ENCODE measurements around the gene PRR5L.
A peak's percentile ranks its signal among the peaks of the same experiment; 100 is the strongest.

The PRR5L gene

GRCh38 chr11:36342327-36342726 is 46.2 kb downstream of the PRR5L start:
- H3K4me1 Mint-ChIP-seq = no peaks in the 10 kb centered on the region
- no peaks in the 10 kb centered on the region for H3K36me3 Mint-ChIP-seq (ENCODE audit: insufficient read depth)
- ATAC-seq (replicated peaks; ENCODE audit: extremely low read depth, poor library complexity, severe bottlenecking) (no peak), DNase-seq (ENCODE audit: low spot score in 2 of 2) (no peak)
- H3K9me3 Mint-ChIP-seq = no peaks in the 10 kb centered on the region
- peaks cover 31% of the 10 kb centered on the region for H3K27me3 Mint-ChIP-seq
- no peak overlapping the region for H3K4me3 Mint-ChIP-seq
- no peak overlapping the region for H3K27ac Mint-ChIP-seq (ENCODE audit: low read depth)

- ATAC-seq (replicated peaks; ENCODE audit: extremely low read depth, poor library complexity, severe bottlenecking) = no peak
Observed at GRCh38 chr11:36343436-36343835, 47.3 kb downstream of the PRR5L start.

GRCh38 chr11:36345084-36345511 is 49.0 kb downstream of the PRR5L start:
- no peak for ATAC-seq (replicated peaks; ENCODE audit: extremely low read depth, poor library complexity, severe bottlenecking)

More at GRCh38 chr11:36343436-36343835, 47.3 kb downstream of the PRR5L start:
- Mint-ChIP-seq H3K4me1 (no peaks in the 10 kb centered on the region), H3K27me3 (peaks cover 31% of the 10 kb centered on the region), H3K36me3 (ENCODE audit: insufficient read depth) (no peaks in the 10 kb centered on the region), H3K27ac (ENCODE audit: low read depth) (no peak overlapping the region), H3K9me3 (no peaks in the 10 kb centered on the region), H3K4me3 (no peak overlapping the region)
- no peak for DNase-seq (ENCODE audit: low spot score in 2 of 2)

GRCh38 chr11:36345535-36346141 is 49.5 kb downstream of the PRR5L start:
- no peaks in the 10 kb centered on the region for H3K9me3 Mint-ChIP-seq
- ATAC-seq (replicated peaks; ENCODE audit: extremely low read depth, poor library complexity, severe bottlenecking) (no peak), DNase-seq (ENCODE audit: low spot score in 2 of 2) (no peak)
- no peak overlapping the region for H3K4me3 Mint-ChIP-seq
- H3K27me3 Mint-ChIP-seq = peaks cover 24% of the 10 kb centered on the region
- no peak overlapping the region for H3K27ac Mint-ChIP-seq (ENCODE audit: low read depth)
- peaks cover 11% of the 10 kb centered on the region for H3K4me1 Mint-ChIP-seq
- no peaks in the 10 kb centered on the region for H3K36me3 Mint-ChIP-seq (ENCODE audit: insufficient read depth)

More at GRCh38 chr11:36345084-36345511, 49.0 kb downstream of the PRR5L start:
- Mint-ChIP-seq H3K4me3 (no peak overlapping the region), H3K27me3 (peaks cover 26% of the 10 kb centered on the region), H3K27ac (ENCODE audit: low read depth) (no peak overlapping the region), H3K36me3 (ENCODE audit: insufficient read depth) (no peaks in the 10 kb centered on the region), H3K9me3 (no peaks in the 10 kb centered on the region), H3K4me1 (peaks cover 7% of the 10 kb centered on the region)
- no peak for DNase-seq (ENCODE audit: low spot score in 2 of 2)

- H3K36me3 Mint-ChIP-seq (ENCODE audit: insufficient read depth) = no peaks in the 10 kb centered on the region
- ATAC-seq (replicated peaks; ENCODE audit: extremely low read depth, poor library complexity, severe bottlenecking) = no peak
Observed at GRCh38 chr11:36346562-36347383, 50.7 kb downstream of the PRR5L start.

GRCh38 chr11:36347384-36347906 is 51.4 kb downstream of the PRR5L start:
- Mint-ChIP-seq H3K4me3 (no peak overlapping the region), H3K36me3 (ENCODE audit: insufficient read depth) (peaks cover 1% of the 10 kb centered on the region), H3K4me1 (peaks cover 17% of the 10 kb centered on the region), H3K9me3 (no peaks in the 10 kb centered on the region), H3K27me3 (peaks cover 11% of the 10 kb centered on the region), H3K27ac (ENCODE audit: low read depth) (no peak overlapping the region)
- ATAC-seq (replicated peaks; ENCODE audit: extremely low read depth, poor library complexity, severe bottlenecking) (no peak), DNase-seq (ENCODE audit: low spot score in 2 of 2) (no peak)

More at GRCh38 chr11:36346562-36347383, 50.7 kb downstream of the PRR5L start:
- H3K4me1 Mint-ChIP-seq = peaks cover 11% of the 10 kb centered on the region
- peaks cover 17% of the 10 kb centered on the region for H3K27me3 Mint-ChIP-seq
- no peaks in the 10 kb centered on the region for H3K9me3 Mint-ChIP-seq
- DNase-seq (ENCODE audit: low spot score in 2 of 2) = no peak
- no peak overlapping the region for H3K27ac Mint-ChIP-seq (ENCODE audit: low read depth)
- no peak overlapping the region for H3K4me3 Mint-ChIP-seq

GRCh38 chr11:36349351-36350136 is 53.5 kb downstream of the PRR5L start:
- Mint-ChIP-seq H3K4me3 (no peak overlapping the region), H3K9me3 (no peaks in the 10 kb centered on the region), H3K27me3 (peaks cover 9% of the 10 kb centered on the region), H3K4me1 (peaks cover 38% of the 10 kb centered on the region), H3K36me3 (ENCODE audit: insufficient read depth) (peaks cover 8% of the 10 kb centered on the region), H3K27ac (ENCODE audit: low read depth) (no peak overlapping the region)
- DNase-seq (ENCODE audit: low spot score in 2 of 2) (no peak), ATAC-seq (replicated peaks; ENCODE audit: extremely low read depth, poor library complexity, severe bottlenecking) (no peak)

- Mint-ChIP-seq H3K4me3 (no peak overlapping the region), H3K9me3 (no peaks in the 10 kb centered on the region), H3K27me3 (peaks cover 3% of the 10 kb centered on the region), H3K27ac (ENCODE audit: low read depth) (no peak overlapping the region), H3K36me3 (ENCODE audit: insufficient read depth) (peaks cover 8% of the 10 kb centered on the region), H3K4me1 (peaks cover 44% of the 10 kb centered on the region)
- DNase-seq (ENCODE audit: low spot score in 2 of 2) = no peak
- ATAC-seq (replicated peaks; ENCODE audit: extremely low read depth, poor library complexity, severe bottlenecking) = no peak
Observed at GRCh38 chr11:36350137-36350513, 54.0 kb downstream of the PRR5L start.

GRCh38 chr11:36352922-36353321 is 56.8 kb downstream of the PRR5L start:
- H3K4me1 Mint-ChIP-seq = peaks cover 59% of the 10 kb centered on the region
- no peaks in the 10 kb centered on the region for H3K9me3 Mint-ChIP-seq
- H3K27me3 Mint-ChIP-seq = no peaks in the 10 kb centered on the region
- peak overlapping the region; percentile 41 for H3K4me3 Mint-ChIP-seq
- ATAC-seq (replicated peaks; ENCODE audit: extremely low read depth, poor library complexity, severe bottlenecking) (peak; percentile 96), DNase-seq (ENCODE audit: low spot score in 2 of 2) (peak; percentile 41 to 85)
- H3K27ac Mint-ChIP-seq (ENCODE audit: low read depth) = peak overlapping the region; percentile 93
- H3K36me3 Mint-ChIP-seq (ENCODE audit: insufficient read depth) = peaks cover 8% of the 10 kb centered on the region

GRCh38 chr11:36354221-36355003 is 58.3 kb downstream of the PRR5L start:
- DNase-seq (ENCODE audit: low spot score in 2 of 2) (no peak), ATAC-seq (replicated peaks; ENCODE audit: extremely low read depth, poor library complexity, severe bottlenecking) (no peak)
- H3K9me3 Mint-ChIP-seq = no peaks in the 10 kb centered on the region
- H3K36me3 Mint-ChIP-seq (ENCODE audit: insufficient read depth) = peaks cover 8% of the 10 kb centered on the region
- no peaks in the 10 kb centered on the region for H3K27me3 Mint-ChIP-seq
- no peak overlapping the region for H3K4me3 Mint-ChIP-seq
- H3K4me1 Mint-ChIP-seq = peaks cover 74% of the 10 kb centered on the region
- peak overlapping the region; percentile 93 for H3K27ac Mint-ChIP-seq (ENCODE audit: low read depth)

- H3K9me3 Mint-ChIP-seq = no peaks in the 10 kb centered on the region
- H3K4me3 Mint-ChIP-seq = no peak overlapping the region
- no peaks in the 10 kb centered on the region for H3K27me3 Mint-ChIP-seq
- DNase-seq (ENCODE audit: low spot score in 2 of 2) (no peak), ATAC-seq (replicated peaks; ENCODE audit: extremely low read depth, poor library complexity, severe bottlenecking) (no peak)
- H3K36me3 Mint-ChIP-seq (ENCODE audit: insufficient read depth) = peaks cover 8% of the 10 kb centered on the region
- peak overlapping the region; percentile 76 for H3K27ac Mint-ChIP-seq (ENCODE audit: low read depth)
- H3K4me1 Mint-ChIP-seq = peaks cover 79% of the 10 kb centered on the region
Observed at GRCh38 chr11:36356201-36356600, 60.1 kb downstream of the PRR5L start.

- H3K27ac Mint-ChIP-seq (ENCODE audit: low read depth) = peak overlapping the region; percentile 51
- ATAC-seq (replicated peaks; ENCODE audit: extremely low read depth, poor library complexity, severe bottlenecking) (no peak), DNase-seq (ENCODE audit: low spot score in 2 of 2) (no peak)
- peaks cover 82% of the 10 kb centered on the region for H3K4me1 Mint-ChIP-seq
- peaks cover 3% of the 10 kb centered on the region for H3K36me3 Mint-ChIP-seq (ENCODE audit: insufficient read depth)
- H3K27me3 Mint-ChIP-seq = no peaks in the 10 kb centered on the region
- H3K9me3 Mint-ChIP-seq = no peaks in the 10 kb centered on the region
- H3K4me3 Mint-ChIP-seq = no peak overlapping the region
Observed at GRCh38 chr11:36357831-36358230, 61.7 kb downstream of the PRR5L start.
